ENCODE measurements around the gene MMP17. TPM values are rescaled to one million over a fixed set of nuclear protein-coding genes. Genes with fewer than 3 reads are reported as not detected.

Gene MMP17
- polyA plus RNA-seq (ENCODE audit: insufficient read length in 12 of 12), result 10 to 100 TPM in 1 of 12 donors, 1 to 10 TPM in 10, not detected in 1; 2.7 to 22.6 (median 4.6) TPM
- long read RNA-seq, donor 1, result 0 reads
- long read RNA-seq, donor 2, result 0 reads
- long read RNA-seq, donor 3, result 0 reads
- long read RNA-seq, donor 4, partial matches to known transcripts, result 0 of 1 reads
- long read RNA-seq, donor 4, other reads (novel, unspliced or antisense), result 0 of 1 reads
- long read RNA-seq, donor 5, partial matches to known transcripts, result 0 of 3 reads
- long read RNA-seq, donor 5, other reads (novel, unspliced or antisense), result 0 of 3 reads
- long read RNA-seq, donor 6, partial matches to known transcripts, result 0 of 2 reads
- long read RNA-seq, donor 6, other reads (novel, unspliced or antisense), result 0 of 2 reads
- long read RNA-seq, donor 7, partial matches to known transcripts, result 0 of 2 reads
- long read RNA-seq, donor 7, other reads (novel, unspliced or antisense), result 0 of 2 reads
- long read RNA-seq, donor 8, result 0 reads
- long read RNA-seq, donor 9, result 0 reads
- long read RNA-seq, donor 10, result 0 reads
- long read RNA-seq, donor 11, result 0 reads

DNA sequence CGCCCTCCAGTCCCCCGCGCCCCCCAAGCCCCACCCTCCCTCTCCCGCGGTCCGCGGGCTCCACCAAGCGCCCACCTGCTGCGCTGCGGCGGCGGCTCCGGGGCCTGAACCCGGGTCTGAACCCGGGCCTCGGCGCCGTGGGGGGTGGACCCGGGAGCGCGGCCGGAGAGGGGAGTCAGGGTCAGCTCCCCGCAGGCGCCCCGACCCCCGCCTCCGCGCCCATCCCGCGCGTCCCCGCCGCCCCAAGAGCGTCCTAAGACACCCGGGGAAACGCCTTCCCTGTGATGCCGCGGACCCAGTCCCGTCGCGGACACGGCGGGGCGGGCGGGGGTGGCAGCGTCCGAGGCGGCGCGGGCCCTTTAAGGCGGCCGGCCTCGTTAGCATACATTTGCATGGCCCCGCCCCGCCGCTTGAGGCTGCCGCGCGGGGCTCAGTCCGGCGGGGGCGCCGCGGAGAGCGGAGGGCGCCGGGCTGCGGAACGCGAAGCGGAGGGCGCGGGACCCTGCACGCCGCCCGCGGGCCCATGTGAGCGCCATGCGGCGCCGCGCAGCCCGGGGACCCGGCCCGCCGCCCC is at the start of gene MMP17:
TSS of gene MMP17 (plus strand) at position 433 of the 574 bp plus-strand sequence. CDS start at position 535, 102 bp downstream.
- DNase-seq, result no peak

DNA sequence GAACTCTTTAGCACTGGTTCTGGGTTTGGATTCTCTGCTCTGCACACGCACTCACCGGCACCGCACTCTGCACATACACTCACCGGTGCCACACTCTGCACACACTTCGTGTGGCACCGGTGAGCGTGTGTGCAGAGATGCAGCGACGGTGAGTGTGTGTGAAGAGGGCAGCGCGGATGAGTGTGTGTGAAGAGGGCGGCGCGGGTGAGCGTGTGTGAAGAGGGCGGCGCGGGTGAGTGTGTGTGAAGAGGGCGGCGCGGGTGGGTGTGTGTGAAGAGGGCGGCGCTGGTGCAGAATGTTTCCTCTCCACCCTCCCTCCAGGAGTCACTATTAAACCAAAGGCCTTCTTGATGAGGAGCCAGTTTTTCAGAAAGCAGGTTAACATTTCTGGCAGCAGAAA is 49.2 kb upstream of the MMP17 start:
- DNase-seq, result no peak

DNA sequence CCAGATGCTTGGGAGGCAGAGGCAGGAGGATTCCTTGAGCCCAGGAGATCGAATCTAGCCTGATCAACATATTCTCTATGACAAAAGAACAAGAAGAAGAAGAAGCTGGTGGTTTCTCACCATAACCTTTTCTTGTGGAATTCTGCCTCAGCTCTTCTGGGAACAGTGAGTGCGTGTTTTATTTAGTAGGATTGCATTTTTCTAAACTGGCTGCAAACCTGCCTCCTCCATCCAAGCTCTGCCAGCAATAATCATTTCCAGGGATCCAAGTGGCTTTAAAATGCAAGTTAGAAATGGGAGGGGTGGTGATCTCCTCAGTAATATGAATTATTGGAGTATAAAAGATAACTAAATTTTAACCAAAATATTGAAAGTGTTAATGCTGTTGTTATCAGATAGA is 46.1 kb upstream of the MMP17 start:
- no peak for DNase-seq

DNA sequence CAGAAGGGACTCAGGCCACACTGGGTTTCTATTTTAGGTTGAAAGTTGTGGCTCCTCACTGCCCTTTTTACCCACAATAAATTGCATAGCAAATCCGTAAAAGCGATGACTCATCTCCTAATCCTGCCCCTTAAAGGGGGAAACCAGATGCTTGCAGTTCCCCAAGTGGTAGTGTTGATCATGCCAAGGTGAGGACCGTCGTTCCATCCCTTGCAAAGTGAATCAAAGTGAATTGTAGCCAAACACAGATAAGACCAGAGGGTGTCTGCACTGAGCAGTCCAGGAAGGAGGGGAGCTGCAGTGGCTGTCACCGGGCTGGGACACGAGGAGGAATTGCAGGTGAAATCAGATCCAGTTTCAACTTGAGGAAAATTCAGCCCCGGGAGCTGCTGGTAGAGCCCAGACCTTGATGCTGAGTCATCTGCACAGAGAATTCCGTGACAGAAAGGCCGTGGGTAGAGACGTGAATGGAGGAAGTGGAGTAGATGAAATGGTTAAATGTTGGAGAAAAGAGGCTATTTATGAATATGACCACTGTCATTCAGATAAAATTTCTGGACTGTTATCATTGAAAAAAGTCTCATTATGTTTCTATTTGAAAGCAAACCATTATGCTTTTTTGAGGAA is 44.2 kb upstream of the MMP17 start:
- DNase-seq, result no peak

DNA sequence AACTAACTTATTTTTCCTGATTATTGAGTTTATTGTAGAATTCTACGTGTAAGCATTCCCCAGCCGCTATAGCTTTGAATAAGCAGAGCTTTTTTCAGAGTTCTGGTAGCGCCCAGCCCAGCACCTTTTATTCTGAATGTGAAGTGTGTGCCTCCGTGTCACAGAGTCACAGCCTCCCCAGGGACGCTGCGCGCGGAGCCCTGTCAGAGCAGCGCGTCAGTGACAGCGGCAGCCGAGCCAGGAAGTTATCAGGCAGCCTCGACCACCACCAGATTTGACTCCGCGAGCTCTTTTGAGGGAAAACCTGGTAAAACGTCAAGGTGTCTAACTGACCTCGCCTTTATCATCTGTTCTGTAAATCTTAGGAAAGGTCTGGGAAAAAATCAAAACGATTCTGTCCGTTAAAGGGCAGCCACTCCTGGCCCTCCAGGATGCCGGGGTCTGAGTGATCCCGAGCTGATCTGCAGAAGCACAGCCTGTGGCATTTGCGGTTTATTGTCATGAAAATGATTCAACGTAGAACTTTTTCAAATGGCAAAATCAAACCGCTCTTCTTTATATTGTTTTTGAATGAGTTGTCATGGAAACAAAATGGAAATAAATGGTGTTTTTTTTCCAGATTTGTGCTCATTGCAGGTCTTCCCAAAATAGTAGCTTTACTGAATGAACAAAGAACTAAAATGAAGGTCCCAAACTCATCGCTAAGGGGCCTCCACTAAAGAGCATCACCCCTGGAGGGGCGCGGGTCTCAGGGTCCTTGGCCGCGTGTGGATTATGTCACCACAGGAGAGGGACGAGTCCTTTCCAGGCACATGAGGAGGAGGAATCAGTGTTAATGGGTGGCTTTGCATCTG is 43.1 kb upstream of the MMP17 start:
- no peak for DNase-seq

DNA sequence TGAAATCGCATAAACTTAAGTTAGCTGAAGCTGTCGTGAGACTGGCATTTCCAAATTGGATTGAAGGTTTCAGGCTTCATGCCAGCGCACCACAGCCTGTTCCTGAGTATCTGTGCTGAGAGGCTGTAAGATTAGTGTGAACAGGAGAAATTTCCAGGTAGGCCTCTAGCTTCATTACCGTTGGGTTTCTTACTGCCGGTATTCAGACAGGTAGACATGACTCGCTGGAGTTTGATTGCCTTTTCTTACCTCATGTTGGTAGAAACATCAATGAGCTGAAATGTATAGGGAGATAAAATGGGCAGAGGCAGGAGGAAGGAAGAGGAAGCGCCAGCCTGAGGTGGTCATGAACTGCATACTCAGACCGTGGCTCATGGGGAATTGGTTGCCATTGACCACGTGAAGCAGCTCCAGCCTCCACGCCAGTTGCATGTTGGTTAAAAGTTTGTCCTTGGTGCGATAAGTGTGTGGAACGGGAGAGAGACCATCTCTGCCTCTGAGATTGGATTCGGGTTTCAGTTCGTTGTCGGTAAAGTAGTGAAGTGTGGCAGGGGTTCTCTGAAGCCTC is 42.3 kb upstream of the MMP17 start:
- no peak for DNase-seq

DNA sequence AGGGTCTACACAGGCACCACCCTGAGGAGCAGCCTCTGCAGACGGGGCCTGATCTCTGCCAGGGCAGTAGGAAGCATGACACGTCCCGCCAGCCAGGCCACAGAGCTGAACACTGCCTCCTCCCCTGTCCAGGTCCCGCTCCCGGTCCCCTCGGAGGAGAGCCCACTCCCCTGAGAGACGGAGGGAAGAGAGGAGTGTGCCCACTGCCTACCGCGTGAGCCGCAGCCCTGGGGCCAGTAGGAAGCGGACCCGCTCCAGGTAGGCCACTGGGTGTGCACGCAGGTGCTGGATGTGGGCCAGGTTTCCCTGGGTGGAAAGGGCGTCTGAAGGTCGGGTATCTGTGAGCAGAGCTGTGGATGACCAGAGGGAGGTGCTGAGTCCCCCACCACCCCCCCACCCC is 41.9 kb upstream of the MMP17 start:
- DNase-seq, result no peak

DNA sequence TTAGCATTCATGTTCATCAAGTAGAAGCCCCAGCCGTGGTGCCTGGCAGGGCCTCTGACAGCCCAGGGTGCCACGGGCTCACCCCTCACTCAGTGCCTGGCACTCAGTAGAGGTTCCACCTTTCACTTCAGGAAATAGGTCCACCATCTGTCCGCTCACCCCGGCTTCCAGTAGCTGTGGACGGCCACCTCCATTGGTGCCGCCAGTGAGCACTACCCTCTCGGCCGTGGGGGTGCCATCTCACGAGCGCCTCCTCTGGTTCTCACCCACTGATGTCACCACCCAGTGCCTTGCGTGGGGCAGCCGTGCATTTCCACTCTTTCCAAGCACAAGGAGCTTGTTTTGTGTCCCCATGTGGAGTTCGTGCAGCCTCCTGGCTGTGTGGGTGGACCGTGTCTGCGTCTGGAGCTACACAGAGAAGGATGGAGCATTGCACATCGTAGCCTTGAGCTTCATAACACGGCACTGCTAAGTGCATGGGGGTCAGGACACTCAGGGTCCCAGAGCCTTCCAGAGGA is 41.0 kb upstream of the MMP17 start:
- DNase-seq, result no peak

DNA sequence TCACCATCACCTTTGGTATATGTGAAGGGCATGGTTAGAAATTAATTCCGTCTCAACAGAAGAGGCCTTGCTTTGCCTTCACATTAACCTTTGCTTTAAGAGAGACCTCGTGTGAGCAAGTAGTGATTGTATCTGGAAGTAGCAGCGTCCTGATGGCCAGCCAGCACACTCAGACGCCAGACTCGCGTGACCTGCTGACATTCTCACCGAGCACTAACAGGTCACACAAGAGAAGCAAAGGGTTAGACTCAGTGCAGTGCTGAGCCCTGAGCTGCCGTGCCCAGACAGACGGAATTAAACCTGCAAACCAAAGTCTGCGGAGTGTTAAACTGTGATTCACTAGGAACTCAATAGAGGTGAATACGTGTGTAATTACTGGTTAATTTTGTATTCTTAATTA is 40.1 kb upstream of the MMP17 start:
- DNase-seq, result no peak

DNA sequence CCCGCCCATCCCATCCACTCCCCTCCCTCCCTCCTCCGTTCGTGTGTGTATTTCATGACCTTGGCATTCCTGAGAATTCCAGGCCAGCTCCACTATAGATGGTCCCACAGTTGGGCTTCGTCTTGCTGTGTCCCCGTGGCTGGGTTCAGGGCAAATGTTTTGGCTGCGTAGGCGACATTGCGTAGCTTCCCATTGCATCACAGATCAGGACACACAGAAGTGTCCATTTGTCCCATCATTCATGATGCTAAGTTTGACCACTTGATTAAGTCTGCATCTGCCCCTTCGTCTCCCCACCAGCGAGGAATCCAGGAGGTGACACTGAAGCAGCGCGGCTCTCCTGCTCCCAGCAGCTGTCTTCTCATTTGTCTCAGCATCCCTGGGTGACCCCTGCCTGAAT is 38.6 kb upstream of the MMP17 start:
- no peak for DNase-seq

DNA sequence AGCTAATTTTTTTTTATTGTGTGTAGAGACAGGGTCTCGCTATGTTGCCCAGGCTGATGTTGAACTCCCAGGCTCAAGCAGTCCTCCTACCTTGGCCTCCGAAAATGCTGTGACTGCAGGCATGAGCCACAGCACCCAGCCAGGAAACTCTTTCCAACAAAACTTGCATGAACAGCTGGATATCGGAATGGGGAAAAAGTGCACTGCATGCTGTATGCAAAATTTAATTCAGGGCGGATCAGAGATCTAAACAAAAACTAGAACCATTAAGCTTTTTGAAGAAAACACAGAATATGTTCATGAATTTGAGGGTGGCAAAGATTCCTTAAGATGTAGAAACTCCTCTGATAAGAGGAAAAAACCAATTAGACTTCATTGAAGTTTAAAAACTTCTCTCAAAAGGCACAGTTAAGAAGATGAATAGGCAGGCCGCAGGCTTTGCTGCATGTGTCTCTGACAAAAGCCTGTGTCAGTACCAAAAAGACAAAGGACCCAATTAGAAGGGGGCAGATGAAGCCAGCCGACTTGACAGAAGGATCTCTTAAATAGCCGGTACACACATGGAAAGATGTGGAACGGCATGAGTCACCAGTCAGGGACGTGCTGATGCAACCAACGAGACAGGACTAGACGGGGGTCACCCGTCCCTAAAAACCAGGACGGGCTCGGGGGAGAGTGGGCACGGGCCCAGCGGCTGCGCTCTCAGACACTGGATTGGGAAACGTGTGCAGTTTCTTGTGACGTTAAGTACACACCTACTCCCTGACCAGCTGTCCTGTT is 34.8 kb upstream of the MMP17 start:
- DNase-seq, result no peak

DNA sequence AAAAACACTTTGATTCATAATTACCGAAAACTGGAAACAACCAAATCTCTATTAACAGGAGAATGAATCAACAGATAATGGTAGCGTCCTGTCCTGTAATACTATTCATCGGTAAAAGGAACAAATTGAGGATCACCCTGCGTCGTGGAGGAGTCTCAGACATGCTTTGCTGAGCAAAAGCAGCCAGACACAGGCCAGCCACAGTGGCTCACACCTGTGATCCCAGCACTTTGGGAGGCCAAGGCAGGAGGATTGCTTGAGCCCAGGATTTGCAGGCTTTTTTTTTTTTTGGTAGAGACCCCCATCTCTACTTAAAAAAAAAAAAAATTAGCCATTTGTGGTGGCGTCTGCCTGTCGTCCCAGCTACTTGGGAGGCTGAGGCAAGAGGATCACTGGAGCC is 34.1 kb upstream of the MMP17 start:
- DNase-seq, result no peak

DNA sequence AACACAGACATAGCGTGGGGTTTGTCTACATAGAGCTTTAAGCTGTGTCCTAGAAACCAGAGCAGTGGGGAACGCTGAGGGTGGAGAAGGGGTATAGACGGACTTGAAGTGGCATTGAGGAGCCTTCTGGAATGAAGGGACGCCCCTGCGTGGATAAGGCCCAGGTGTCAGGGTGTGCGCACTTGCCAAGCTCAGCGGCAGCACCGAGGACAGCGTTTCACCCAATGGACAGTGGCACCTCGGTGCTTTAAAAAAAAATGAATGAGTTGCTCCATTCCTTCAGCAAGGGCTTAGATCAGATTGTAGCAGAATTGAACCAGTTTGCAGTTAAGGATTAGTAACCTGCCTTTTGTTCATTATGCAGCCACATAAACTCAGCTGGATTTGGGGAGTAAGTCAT is 33.6 kb upstream of the MMP17 start:
- DNase-seq, result no peak

DNA sequence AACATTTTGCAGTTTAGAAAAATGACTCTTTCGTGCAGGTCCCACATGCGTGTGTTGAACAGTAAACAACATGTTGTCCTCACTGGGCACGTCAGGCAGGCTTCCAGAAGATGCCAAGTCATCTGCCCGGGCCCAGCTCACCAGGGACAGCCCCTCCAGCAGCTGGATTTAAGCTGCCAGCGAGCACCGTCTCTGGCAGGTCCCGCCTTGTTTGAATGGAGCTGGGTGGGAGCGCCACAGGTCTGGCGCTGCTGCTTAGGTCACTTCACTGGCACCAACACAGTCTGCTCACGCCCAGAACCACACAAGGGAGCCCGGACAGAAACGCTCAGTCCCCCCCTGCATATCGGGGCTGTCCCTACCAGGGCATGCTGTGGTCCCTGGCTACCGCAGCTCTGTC is 33.1 kb upstream of the MMP17 start:
- no peak for DNase-seq

DNA sequence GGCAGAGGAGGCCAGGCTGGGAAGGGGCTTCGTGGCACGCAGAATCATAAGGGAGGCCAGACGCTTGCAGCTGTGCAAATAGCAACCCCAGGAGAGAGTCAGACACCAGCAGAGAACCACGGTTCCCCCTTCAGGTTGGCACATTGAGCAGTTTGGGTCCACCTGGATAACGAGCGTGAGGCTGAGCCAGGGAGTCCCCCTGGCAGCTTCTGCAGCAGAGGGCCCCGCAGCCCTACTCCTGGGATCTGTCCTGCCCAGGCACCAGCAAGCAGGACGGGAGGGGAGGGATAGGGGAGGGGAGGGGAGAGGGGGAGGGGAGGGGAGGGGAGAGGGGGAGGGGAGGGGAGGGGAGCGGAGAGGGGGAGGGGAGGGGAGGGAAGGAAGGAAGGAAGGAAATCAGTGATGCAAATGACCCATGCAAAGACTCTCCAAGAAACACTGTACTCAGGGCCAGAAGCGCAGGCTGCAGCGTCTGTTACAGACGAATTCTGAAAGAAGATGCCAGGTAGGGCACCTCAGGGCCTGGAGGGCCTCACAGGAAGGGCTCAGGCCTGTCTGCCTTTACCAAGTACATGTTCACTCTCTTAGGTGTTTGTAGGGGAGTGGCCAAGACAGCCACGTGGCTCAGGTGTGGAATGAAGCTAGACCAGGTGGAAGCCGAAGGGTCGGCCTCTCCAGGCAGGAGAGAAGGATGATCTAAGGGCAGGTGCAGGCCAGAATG is 32.3 kb upstream of the MMP17 start:
- DNase-seq, result no peak

DNA sequence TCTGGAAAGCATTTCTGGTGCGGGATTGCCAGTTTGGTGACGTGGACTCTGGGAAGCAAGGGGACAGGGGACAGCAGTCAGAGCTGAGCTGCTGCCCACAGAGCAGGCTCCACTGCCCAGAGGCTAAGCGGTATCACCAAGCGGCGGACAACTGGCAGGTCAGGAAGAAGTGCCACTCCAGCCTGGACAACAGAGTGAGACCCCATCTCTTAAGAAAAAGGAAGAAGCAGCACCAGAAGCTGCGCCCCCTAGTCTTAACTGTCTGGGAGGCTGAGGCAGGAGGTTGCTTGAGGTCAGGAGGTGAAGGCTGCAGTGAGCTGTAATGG is 31.8 kb upstream of the MMP17 start:
- DNase-seq, result no peak

DNA sequence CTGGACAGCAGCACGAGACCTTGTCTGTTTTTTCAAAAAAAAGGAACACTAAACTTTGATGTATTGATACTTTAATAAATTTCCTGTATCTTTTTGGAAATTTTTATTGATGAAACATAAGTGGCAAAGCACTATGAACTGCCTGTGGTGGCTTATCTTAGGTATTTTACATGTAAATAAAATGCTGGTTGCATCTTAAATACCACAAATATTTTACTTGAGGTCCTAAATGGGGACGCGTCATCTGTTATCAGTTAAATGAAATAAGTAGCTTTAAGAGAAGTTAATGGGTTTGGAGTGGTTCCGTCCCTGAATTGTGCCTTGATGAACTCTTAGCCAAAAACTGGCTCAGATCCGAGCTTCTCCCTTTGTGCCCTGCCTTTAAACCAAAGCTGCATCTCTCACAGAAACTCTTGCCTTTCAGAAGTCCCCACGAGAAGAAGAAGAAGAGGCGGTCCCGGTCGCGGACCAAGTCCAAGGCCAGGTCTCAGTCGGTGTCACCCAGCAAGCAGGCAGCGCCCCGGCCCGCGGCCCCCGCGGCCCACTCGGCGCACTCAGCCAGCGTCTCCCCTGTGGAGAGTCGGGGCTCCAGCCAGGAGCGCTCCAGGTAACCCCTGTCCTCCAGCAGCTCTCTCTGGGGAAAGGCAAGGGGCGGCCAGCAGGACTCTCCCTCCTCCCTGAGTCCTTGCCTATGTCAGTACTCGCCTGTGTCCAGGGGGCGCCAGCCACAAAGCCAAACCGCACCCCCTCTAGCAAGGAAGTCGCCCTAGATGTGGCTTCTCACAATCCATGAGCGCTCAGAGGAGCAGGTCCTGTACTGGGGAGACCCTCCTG is 31.2 kb upstream of the MMP17 start:
- DNase-seq, result no peak

DNA sequence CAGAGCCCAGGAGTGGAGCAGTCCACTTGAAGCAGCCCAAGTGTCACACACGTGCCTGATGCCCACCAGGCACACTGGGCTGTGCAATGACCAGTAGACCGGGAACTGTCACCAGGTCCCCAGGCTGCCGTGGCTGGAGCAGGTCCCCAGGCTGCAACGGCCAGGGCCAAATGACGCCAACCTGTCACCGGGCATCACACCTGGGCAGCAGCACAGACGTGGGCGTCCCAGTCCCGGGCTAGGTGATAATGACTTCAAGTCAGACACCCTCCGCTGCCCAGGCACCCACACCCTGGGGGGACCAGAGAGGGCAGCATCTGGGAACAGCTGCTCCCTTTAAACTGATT is 30.6 kb upstream of the MMP17 start:
- no peak for DNase-seq

DNA sequence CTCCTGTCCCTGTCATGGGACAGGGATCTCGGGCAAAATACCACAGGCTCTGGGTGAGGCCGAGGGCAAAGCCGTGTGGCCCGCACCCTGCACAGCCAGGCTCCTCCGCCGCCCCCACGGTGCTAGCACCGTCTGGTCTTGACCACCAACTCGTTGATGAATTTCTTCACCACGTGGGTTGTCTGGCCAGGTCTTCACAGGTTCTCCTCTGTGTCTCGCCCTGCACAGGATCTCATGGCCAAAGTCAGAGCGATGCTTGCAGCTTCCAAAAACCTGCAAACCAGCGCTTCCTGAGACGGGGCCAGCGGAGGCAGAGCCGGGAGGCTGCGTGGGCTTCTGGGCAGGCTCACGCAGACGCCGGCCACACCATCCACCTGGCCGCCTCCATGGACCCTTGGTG is 29.0 kb upstream of the MMP17 start:
- DNase-seq, result no peak
